Stimulated activated effector memory CD8-positive, alpha-beta T cell treated with anti-CD3 and anti-CD28 coated beads, Interleukin-12 subunit alpha, Interleukin-12 subunit beta, amount 100 ng/mL, for 72 hours (primary cell): ENCODE data around the gene AMFR.

Experiments used
- ATAC-seq: fragments of 150-1000 bp; cut with Tn5 transposase; 2 replicates; pipeline ENCODE4 v1.10.0; 2021
- DNase-seq, 2 donors: peaks; one replicate each; pipeline ENCODE4 v3.0.0; 2021 to 2022; ENCODE audit warnings: low spot score in 2 of 2
- H3K27ac Mint-ChIP-seq: one replicate; pipeline ENCODE4 v1.8.0; 2022; ENCODE audit warnings: mild to moderate bottlenecking, mixed read lengths
- H3K36me3 Mint-ChIP-seq: one replicate; pipeline ENCODE4 v1.8.0; 2022; ENCODE audit warnings: mild to moderate bottlenecking, mixed read lengths
- H3K4me1 Mint-ChIP-seq: one replicate; pipeline ENCODE4 v1.8.0; 2022; ENCODE audit warnings: mixed read lengths
- H3K4me3 Mint-ChIP-seq: one replicate; pipeline ENCODE4 v1.8.0; 2022; ENCODE audit warnings: mild to moderate bottlenecking, mixed read lengths
- H3K9me3 Mint-ChIP-seq: one replicate; pipeline ENCODE4 v1.8.0; 2022; ENCODE audit warnings: mixed read lengths

Gene AMFR

GRCh38 chr16:56343661-56344517, 81.5 kb downstream of the AMFR start:
- Mint-ChIP-seq H3K36me3 (no peaks in the 10 kb centered on the region), H3K27ac (no peak overlapping the region), H3K4me1 (no peaks in the 10 kb centered on the region), H3K4me3 (no peak overlapping the region), H3K9me3 (no peaks in the 10 kb centered on the region)
- ATAC-seq (no peak), DNase-seq (no peak)

- no peak overlapping the region for H3K4me3 Mint-ChIP-seq
- no peaks in the 10 kb centered on the region for H3K36me3 Mint-ChIP-seq
- no peaks in the 10 kb centered on the region for H3K4me1 Mint-ChIP-seq
- ATAC-seq (no peak), DNase-seq (no peak)
- H3K27ac Mint-ChIP-seq, result no peak overlapping the region
- H3K9me3 Mint-ChIP-seq, result no peaks in the 10 kb centered on the region
Observed at GRCh38 chr16:56341656-56342399, 83.5 kb downstream of the AMFR start.

GRCh38 chr16:56340864-56341365, 84.4 kb downstream of the AMFR start:
- ATAC-seq, result no peak
- H3K4me3 Mint-ChIP-seq, result no peak overlapping the region
- H3K4me1 Mint-ChIP-seq, result no peaks in the 10 kb centered on the region
- no peaks in the 10 kb centered on the region for H3K9me3 Mint-ChIP-seq
- H3K27ac Mint-ChIP-seq, result no peak overlapping the region
- H3K36me3 Mint-ChIP-seq, result no peaks in the 10 kb centered on the region
- no peak for DNase-seq

- no peak for ATAC-seq
- no peak overlapping the region for H3K27ac Mint-ChIP-seq
- no peak for DNase-seq
- H3K9me3 Mint-ChIP-seq, result no peaks in the 10 kb centered on the region
- no peaks in the 10 kb centered on the region for H3K4me1 Mint-ChIP-seq
- H3K4me3 Mint-ChIP-seq, result no peak overlapping the region
- no peaks in the 10 kb centered on the region for H3K36me3 Mint-ChIP-seq
Observed at GRCh38 chr16:56340416-56340815, 84.9 kb downstream of the AMFR start.

- DNase-seq, result no peak
Observed at GRCh38 chr16:56339431-56340195, 85.7 kb downstream of the AMFR start.

GRCh38 chr16:56338566-56339318, 86.6 kb downstream of the AMFR start:
- Mint-ChIP-seq H3K36me3 (no peaks in the 10 kb centered on the region), H3K27ac (peak overlapping the region; percentile 40), H3K9me3 (no peaks in the 10 kb centered on the region), H3K4me1 (no peaks in the 10 kb centered on the region), H3K4me3 (no peak overlapping the region)
- ATAC-seq (no peak), DNase-seq (no peak)

More at GRCh38 chr16:56339431-56340195, 85.7 kb downstream of the AMFR start:
- H3K4me1 Mint-ChIP-seq, result no peaks in the 10 kb centered on the region
- H3K27ac Mint-ChIP-seq, result no peak overlapping the region
- no peaks in the 10 kb centered on the region for H3K36me3 Mint-ChIP-seq
- H3K4me3 Mint-ChIP-seq, result no peak overlapping the region
- ATAC-seq, result no peak
- H3K9me3 Mint-ChIP-seq, result no peaks in the 10 kb centered on the region

- Mint-ChIP-seq H3K27ac (peak overlapping the region; percentile 40), H3K4me1 (no peaks in the 10 kb centered on the region), H3K36me3 (no peaks in the 10 kb centered on the region), H3K4me3 (no peak overlapping the region), H3K9me3 (no peaks in the 10 kb centered on the region)
- ATAC-seq (no peak), DNase-seq (no peak)
Observed at GRCh38 chr16:56337858-56338325, 87.5 kb downstream of the AMFR start.

GRCh38 chr16:56337131-56337857, 88.1 kb downstream of the AMFR start:
- Mint-ChIP-seq H3K9me3 (no peaks in the 10 kb centered on the region), H3K4me3 (no peak overlapping the region), H3K36me3 (no peaks in the 10 kb centered on the region), H3K4me1 (no peaks in the 10 kb centered on the region), H3K27ac (peak overlapping the region; percentile 40)
- no peak for ATAC-seq
- no peak for DNase-seq

- Mint-ChIP-seq H3K36me3 (no peaks in the 10 kb centered on the region), H3K4me3 (no peak overlapping the region), H3K4me1 (no peaks in the 10 kb centered on the region), H3K27ac (no peak overlapping the region), H3K9me3 (no peaks in the 10 kb centered on the region)
- DNase-seq, result no peak
- ATAC-seq, result no peak
Observed at GRCh38 chr16:56336711-56337110, 88.6 kb downstream of the AMFR start.

- Mint-ChIP-seq H3K36me3 (peaks cover 4% of the 10 kb centered on the region), H3K4me1 (no peaks in the 10 kb centered on the region), H3K9me3 (no peaks in the 10 kb centered on the region), H3K4me3 (no peak overlapping the region), H3K27ac (no peak overlapping the region)
- DNase-seq (no peak), ATAC-seq (no peak)
Observed at GRCh38 chr16:56336071-56336688, 89.2 kb downstream of the AMFR start.

GRCh38 chr16:56334761-56335160, 90.6 kb downstream of the AMFR start:
- Mint-ChIP-seq H3K27ac (peak overlapping the region; percentile 74), H3K9me3 (no peaks in the 10 kb centered on the region), H3K4me3 (no peak overlapping the region), H3K4me1 (no peaks in the 10 kb centered on the region), H3K36me3 (peaks cover 5% of the 10 kb centered on the region)
- ATAC-seq (no peak), DNase-seq (no peak)

GRCh38 chr16:56332464-56333079, 92.8 kb downstream of the AMFR start:
- DNase-seq, result no peak
- no peaks in the 10 kb centered on the region for H3K4me1 Mint-ChIP-seq
- no peak overlapping the region for H3K4me3 Mint-ChIP-seq
- H3K9me3 Mint-ChIP-seq, result no peaks in the 10 kb centered on the region
- no peak overlapping the region for H3K27ac Mint-ChIP-seq
- H3K36me3 Mint-ChIP-seq, result peaks cover 5% of the 10 kb centered on the region
- no peak for ATAC-seq

- Mint-ChIP-seq H3K4me1 (no peaks in the 10 kb centered on the region), H3K4me3 (no peak overlapping the region)
- ATAC-seq, result no peak
Observed at GRCh38 chr16:56331915-56332314, 93.4 kb downstream of the AMFR start.

More at GRCh38 chr16:56331915-56332314, 93.4 kb downstream of the AMFR start:
- Mint-ChIP-seq H3K9me3 (no peaks in the 10 kb centered on the region), H3K36me3 (peaks cover 5% of the 10 kb centered on the region), H3K27ac (no peak overlapping the region)
- DNase-seq, result no peak
